ENCODE data around the gene SREBF1. TPM values are rescaled to one million over a fixed set of nuclear protein-coding genes. Genes with fewer than 3 reads are reported as not detected.
A peak's percentile ranks its signal among the peaks of the same experiment; 100 is the strongest.

Gene SREBF1
- total and polyA plus RNA-seq, 2 experiments from 2014 or later, result 38.9 to 45.9 TPM

DNA sequence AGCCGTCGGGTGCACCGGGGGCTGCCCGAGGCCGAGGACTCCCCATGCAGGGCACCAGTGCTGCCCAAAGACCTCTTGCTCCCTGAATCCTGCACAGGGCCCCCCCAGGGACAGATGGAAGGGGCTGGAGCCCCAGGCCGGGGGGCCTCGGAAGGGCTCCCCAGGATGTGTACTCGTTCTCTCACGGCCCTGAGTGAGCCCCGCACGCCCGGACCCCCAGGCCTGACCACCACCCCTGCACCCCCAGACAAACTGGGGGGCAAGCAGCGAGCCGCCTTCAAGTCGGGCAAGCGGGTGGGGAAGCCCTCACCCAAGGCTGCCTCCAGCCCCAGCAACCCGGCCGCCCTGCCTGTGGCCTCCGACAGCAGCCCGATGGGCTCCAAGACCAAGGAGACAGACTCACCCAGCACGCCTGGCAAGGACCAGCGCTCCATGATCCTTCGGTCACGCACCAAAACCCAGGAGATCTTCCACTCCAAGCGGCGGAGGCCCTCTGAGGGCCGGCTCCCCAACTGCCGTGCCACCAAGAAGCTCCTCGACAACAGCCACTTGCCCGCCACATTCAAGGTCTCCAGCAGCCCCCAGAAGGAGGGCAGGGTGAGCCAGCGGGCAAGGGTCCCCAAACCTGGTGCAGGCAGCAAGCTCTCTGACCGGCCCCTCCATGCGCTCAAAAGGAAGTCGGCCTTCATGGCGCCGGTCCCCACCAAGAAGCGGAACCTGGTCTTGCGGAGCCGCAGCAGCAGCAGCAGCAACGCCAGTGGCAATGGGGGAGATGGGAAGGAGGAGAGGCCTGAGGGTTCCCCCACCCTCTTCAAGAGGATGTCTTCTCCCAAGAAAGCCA is 40.6 kb downstream of the SREBF1 start:
- no peak overlapping the region for H3K27ac ChIP-seq
- no peaks in the 10 kb centered on the region for H3K9me3 ChIP-seq (ENCODE audit: low read depth)
- TF ChIP-seq, protein P1, sequence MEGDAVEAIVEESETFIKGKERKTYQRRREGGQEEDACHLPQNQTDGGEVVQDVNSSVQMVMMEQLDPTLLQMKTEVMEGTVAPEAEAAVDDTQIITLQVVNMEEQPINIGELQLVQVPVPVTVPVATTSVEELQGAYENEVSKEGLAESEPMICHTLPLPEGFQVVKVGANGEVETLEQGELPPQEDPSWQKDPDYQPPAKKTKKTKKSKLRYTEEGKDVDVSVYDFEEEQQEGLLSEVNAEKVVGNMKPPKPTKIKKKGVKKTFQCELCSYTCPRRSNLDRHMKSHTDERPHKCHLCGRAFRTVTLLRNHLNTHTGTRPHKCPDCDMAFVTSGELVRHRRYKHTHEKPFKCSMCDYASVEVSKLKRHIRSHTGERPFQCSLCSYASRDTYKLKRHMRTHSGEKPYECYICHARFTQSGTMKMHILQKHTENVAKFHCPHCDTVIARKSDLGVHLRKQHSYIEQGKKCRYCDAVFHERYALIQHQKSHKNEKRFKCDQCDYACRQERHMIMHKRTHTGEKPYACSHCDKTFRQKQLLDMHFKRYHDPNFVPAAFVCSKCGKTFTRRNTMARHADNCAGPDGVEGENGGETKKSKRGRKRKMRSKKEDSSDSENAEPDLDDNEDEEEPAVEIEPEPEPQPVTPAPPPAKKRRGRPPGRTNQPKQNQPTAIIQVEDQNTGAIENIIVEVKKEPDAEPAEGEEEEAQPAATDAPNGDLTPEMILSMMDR (IDR thresholded peaks at IDR 0.05; ENCODE audit: low read depth, low read length), result no peak
- H3K4me1 ChIP-seq (ENCODE audit: low read depth), result peaks cover 3% of the 10 kb centered on the region
- H3K4me3 ChIP-seq, result no peak overlapping the region
- H3K27me3 ChIP-seq, result no peaks in the 10 kb centered on the region
- DNase-seq (ENCODE audit: low read depth in 1 of 2, low spot score in 1 of 2), result no peak
- H3K36me3 ChIP-seq, result peaks cover 15% of the 10 kb centered on the region

DNA sequence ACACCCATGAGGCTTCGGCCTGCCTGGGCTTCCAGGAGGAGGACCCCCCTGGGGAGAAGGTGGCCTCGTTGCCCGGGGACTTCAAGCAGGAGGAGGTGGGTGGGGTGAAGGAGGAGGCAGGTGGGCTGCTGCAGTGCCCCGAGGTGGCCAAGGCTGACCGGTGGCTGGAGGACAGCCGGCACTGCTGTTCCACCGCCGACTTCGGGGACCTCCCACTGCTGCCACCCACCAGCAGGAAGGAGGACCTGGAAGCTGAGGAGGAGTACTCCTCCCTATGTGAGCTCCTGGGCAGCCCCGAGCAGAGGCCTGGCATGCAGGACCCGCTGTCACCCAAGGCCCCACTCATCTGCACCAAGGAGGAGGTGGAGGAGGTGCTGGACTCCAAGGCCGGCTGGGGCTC is 41.5 kb downstream of the SREBF1 start:
- H3K9me3 ChIP-seq (ENCODE audit: low read depth), result no peaks in the 10 kb centered on the region
- no peak overlapping the region for H3K4me3 ChIP-seq
- H3K36me3 ChIP-seq, result peaks cover 15% of the 10 kb centered on the region
- H3K27me3 ChIP-seq, result no peaks in the 10 kb centered on the region
- peaks cover 3% of the 10 kb centered on the region for H3K4me1 ChIP-seq (ENCODE audit: low read depth)
- TF ChIP-seq, protein P1 (IDR thresholded peaks at IDR 0.05; ENCODE audit: low read depth, low read length), result no peak
- no peak overlapping the region for H3K27ac ChIP-seq
- no peak for DNase-seq (ENCODE audit: low read depth in 1 of 2, low spot score in 1 of 2)

DNA sequence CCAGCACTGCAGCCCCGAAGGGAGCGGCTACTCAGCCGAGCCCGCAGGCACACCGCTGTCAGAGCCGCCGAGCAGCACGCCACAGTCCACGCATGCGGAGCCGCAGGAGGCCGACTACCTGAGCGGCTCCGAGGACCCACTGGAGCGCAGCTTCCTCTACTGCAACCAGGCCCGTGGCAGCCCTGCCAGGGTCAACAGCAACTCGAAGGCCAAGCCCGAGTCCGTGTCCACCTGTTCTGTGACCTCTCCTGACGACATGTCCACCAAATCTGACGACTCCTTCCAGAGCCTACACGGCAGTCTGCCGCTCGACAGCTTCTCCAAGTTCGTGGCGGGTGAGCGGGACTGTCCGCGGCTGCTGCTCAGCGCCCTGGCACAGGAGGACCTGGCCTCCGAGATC is 42.4 kb downstream of the SREBF1 start:
- Histone ChIP-seq H3K27ac (no peak overlapping the region), H3K9me3 (ENCODE audit: low read depth) (no peaks in the 10 kb centered on the region), H3K4me3 (no peak overlapping the region), H3K27me3 (no peaks in the 10 kb centered on the region), H3K36me3 (peaks cover 15% of the 10 kb centered on the region), H3K4me1 (ENCODE audit: low read depth) (no peaks in the 10 kb centered on the region)
- TF ChIP-seq, protein P1 (IDR thresholded peaks at IDR 0.05; ENCODE audit: low read depth, low read length), result no peak
- DNase-seq (ENCODE audit: low read depth in 1 of 2, low spot score in 1 of 2), result no peak

DNA sequence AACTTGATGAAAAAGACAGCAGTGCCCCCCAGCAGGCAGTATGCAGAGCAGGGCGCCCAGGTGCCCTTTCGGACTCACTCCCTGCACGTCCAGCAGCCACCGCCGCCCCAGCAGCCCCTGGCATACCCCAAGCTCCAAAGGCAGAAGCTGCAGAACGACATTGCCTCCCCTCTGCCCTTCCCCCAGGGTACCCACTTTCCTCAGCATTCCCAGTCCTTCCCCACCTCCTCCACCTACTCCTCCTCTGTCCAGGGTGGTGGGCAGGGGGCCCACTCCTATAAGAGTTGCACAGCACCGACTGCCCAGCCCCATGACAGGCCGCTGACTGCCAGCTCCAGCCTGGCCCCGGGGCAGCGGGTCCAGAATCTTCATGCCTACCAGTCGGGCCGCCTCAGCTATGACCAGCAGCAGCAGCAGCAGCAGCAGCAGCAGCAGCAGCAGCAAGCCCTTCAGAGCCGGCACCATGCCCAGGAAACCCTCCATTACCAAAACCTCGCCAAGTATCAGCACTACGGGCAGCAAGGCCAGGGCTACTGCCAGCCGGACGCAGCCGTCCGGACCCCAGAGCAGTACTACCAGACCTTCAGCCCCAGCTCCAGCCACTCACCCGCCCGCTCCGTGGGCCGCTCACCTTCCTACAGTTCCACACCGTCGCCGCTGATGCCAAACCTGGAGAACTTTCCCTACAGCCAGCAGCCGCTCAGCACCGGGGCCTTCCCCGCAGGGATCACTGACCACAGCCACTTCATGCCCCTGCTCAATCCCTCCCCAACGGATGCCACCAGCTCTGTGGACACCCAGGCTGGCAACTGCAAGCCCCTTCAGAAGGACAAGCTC is 43.2 kb downstream of the SREBF1 start:
- Histone ChIP-seq H3K36me3 (peaks cover 14% of the 10 kb centered on the region), H3K9me3 (ENCODE audit: low read depth) (no peaks in the 10 kb centered on the region), H3K4me3 (no peak overlapping the region), H3K4me1 (ENCODE audit: low read depth) (no peaks in the 10 kb centered on the region), H3K27ac (no peak overlapping the region), H3K27me3 (no peaks in the 10 kb centered on the region)
- DNase-seq (ENCODE audit: low read depth in 1 of 2, low spot score in 1 of 2), result no peak
- TF ChIP-seq, protein P1 (IDR thresholded peaks at IDR 0.05; ENCODE audit: low read depth, low read length), result no peak

DNA sequence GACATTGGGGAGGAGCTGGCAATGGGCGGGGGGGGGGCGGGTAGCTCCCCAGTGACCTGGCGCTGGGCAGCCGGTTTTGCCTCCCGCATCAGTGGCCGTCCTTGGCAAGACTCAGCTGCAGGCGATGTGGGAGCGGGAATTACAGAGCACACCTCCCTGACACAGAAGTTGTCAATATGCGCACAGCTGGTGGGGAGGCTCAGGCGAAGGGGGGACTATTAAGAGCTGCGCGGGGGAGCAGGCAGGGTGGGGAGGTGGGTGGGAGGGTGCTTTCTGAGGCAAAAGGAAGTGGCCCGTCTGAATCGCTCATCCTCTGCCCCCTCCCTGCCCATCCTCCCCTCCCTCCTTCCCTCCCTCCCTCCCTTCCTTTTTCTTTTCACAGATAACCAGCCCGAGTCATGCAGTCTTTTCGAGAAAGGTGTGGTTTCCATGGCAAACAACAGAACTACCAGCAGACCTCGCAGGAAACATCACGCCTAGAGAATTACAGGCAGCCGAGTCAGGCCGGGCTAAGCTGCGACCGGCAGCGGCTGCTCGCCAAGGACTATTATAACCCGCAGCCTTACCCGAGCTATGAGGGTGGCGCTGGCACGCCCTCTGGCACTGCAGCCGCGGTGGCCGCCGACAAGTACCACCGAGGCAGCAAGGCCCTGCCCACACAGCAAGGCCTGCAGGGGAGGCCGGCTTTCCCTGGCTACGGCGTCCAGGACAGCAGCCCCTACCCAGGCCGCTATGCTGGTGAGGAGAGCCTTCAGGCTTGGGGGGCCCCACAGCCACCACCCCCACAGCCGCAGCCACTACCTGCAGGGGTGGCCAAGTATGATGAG is 44.0 kb downstream of the SREBF1 start:
- no peaks in the 10 kb centered on the region for H3K9me3 ChIP-seq (ENCODE audit: low read depth)
- H3K4me1 ChIP-seq (ENCODE audit: low read depth), result no peaks in the 10 kb centered on the region
- TF ChIP-seq, protein P1 (IDR thresholded peaks at IDR 0.05; ENCODE audit: low read depth, low read length), result no peak
- H3K27me3 ChIP-seq, result no peaks in the 10 kb centered on the region
- no peak overlapping the region for H3K27ac ChIP-seq
- peaks cover 8% of the 10 kb centered on the region for H3K36me3 ChIP-seq
- DNase-seq (ENCODE audit: low read depth in 1 of 2, low spot score in 1 of 2), result peak in 1 of 2 donors; percentile 88
- no peak overlapping the region for H3K4me3 ChIP-seq
